Measurements from ENCODE around the gene DNAJB4. TPM values are rescaled to one million over a fixed set of nuclear protein-coding genes. Genes with fewer than 3 reads are reported as not detected.
A peak's percentile ranks its signal among the peaks of the same experiment; 100 is the strongest.

Gene DNAJB4
- total RNA-seq, 1 experiment from 2014 or later, result 45.5 TPM

DNA sequence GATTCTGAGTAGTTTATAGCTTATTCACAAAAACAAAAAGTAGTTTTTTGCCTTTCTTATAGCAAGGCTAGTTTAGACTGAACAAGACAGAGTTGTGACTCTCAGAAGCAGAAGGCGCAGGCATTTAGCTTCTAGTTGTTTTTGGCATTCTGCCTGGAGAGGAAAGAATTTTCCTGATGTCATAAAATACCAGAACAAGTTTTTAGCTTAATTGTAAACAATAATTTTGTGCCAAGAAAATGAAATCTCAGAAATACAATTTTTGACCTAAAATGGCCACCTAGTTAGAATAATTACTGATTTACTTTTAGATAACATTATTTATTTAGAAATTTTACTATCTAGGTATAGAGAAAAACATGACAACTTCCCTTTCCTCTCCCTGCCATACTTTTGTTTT lies 1.0 kb downstream of the DNAJB4 start:
- Histone ChIP-seq H3K9me3 (ENCODE audit: insufficient read depth, low read depth) (no peaks in the 10 kb centered on the region), H3K4me2 (peak overlapping the region; percentile 79), H3F3A (ENCODE audit: insufficient read depth, low read depth) (peaks cover 33% of the 10 kb centered on the region), H3K4me1 (replicated peaks; ENCODE audit: insufficient read depth) (peaks cover 52% of the 10 kb centered on the region), H3K27me3 (ENCODE audit: insufficient read depth, low read depth) (no peaks in the 10 kb centered on the region), H3K4me3 (peak overlapping the region; percentile 73), H3K9me2 (ENCODE audit: insufficient read depth) (no peaks in the 10 kb centered on the region), H3K79me2 (ENCODE audit: low read depth) (peaks cover 58% of the 10 kb centered on the region), H3K27ac (peak overlapping the region; percentile 96), H3K36me3 (ENCODE audit: low read depth) (no peaks in the 10 kb centered on the region), H2AFZ (peak overlapping the region; percentile 66; the same call in 1 of the 2 replicates), H4K20me1 (ENCODE audit: insufficient read depth) (no peaks in the 10 kb centered on the region)
- POLR2A ChIA-PET (ENCODE audit: unreplicated experiment), result interaction anchor here (0.6 to 2.4 kb wide), 5 partner anchors 25 to 1795 kb away, joined by 3 to 77 read pairs (median 4); partner anchors contain the start of gene FUBP1
- intact Hi-C loops (cut with micrococcal nuclease; ENCODE audit: unreplicated experiment), result loop anchor here (5.0 kb wide), 1 partner anchor 67 kb away; no protein-coding TSS in a partner anchor
- CTCF ChIA-PET, result interaction anchor here (0.6 kb wide), 1 partner anchor 27 kb away, joined by 3 read pairs; no protein-coding TSS in a partner anchor
- TF ChIP-seq, protein P1, sequence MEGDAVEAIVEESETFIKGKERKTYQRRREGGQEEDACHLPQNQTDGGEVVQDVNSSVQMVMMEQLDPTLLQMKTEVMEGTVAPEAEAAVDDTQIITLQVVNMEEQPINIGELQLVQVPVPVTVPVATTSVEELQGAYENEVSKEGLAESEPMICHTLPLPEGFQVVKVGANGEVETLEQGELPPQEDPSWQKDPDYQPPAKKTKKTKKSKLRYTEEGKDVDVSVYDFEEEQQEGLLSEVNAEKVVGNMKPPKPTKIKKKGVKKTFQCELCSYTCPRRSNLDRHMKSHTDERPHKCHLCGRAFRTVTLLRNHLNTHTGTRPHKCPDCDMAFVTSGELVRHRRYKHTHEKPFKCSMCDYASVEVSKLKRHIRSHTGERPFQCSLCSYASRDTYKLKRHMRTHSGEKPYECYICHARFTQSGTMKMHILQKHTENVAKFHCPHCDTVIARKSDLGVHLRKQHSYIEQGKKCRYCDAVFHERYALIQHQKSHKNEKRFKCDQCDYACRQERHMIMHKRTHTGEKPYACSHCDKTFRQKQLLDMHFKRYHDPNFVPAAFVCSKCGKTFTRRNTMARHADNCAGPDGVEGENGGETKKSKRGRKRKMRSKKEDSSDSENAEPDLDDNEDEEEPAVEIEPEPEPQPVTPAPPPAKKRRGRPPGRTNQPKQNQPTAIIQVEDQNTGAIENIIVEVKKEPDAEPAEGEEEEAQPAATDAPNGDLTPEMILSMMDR (conservative IDR thresholded peaks at IDR 0.05), result no peak
- TF ChIP-seq EZH2 (IDR thresholded peaks at IDR 0.05; ENCODE audit: low read depth), result no peak
- DNase-seq, result peak in 1 of 2 experiments; percentile 75
- no TSS peak for BruUV-seq (replicated peaks)

DNA sequence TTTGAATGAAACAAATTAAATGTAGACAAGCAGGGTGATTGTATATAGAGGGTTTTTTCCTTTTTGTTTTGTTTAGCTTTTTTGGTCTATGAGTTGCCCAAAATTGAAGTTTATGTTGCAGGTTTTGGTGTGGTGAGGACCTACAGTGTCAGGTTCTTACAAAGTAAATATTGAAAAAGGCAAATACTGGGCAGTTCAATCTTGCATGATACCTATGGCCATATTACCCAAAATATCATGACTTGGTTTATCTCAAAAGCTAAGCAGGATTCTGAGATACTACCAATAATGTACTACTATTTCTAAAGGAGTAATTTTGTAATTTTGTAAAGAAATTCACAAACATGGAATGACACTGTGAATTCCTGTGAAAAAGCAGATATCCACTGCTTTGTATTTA lies 1.8 kb downstream of the DNAJB4 start:
- DNase-seq, result no peak
- intact Hi-C loops (cut with micrococcal nuclease; ENCODE audit: unreplicated experiment), result loop anchor here (5.0 kb wide), 1 partner anchor 66 kb away; no protein-coding TSS in a partner anchor
- H3K27ac ChIP-seq, result peak overlapping the region; percentile 37
- peaks cover 52% of the 10 kb centered on the region for H3K4me1 ChIP-seq (replicated peaks; ENCODE audit: insufficient read depth)
- no peak overlapping the region for H2AFZ ChIP-seq
- ChIA-PET CTCF (interaction anchor here (0.5 to 0.7 kb wide), 2 partner anchors 9 to 26 kb away, joined by 3 to 6 read pairs; no protein-coding TSS in a partner anchor), POLR2A (ENCODE audit: unreplicated experiment) (interaction anchor here (0.6 kb wide), 2 partner anchors 28 to 108 kb away, joined by 3 to 5 read pairs; no protein-coding TSS in a partner anchor)
- peak overlapping the region; percentile 79 for H3K4me2 ChIP-seq
- H3K9me3 ChIP-seq (ENCODE audit: insufficient read depth, low read depth), result no peaks in the 10 kb centered on the region
- H3K36me3 ChIP-seq (ENCODE audit: low read depth), result no peaks in the 10 kb centered on the region
- peak overlapping the region; percentile 73 for H3K4me3 ChIP-seq
- BruUV-seq (replicated peaks), result no TSS peak
- no peaks in the 10 kb centered on the region for H3K9me2 ChIP-seq (ENCODE audit: insufficient read depth)
- H3K79me2 ChIP-seq (ENCODE audit: low read depth), result peaks cover 65% of the 10 kb centered on the region
- peaks cover 33% of the 10 kb centered on the region for H3F3A ChIP-seq (ENCODE audit: insufficient read depth, low read depth)
- H3K27me3 ChIP-seq (ENCODE audit: insufficient read depth, low read depth), result no peaks in the 10 kb centered on the region
- TF ChIP-seq, protein P1 (conservative IDR thresholded peaks at IDR 0.05), result no peak
- no peak for TF ChIP-seq EZH2 (IDR thresholded peaks at IDR 0.05; ENCODE audit: low read depth)
- no peaks in the 10 kb centered on the region for H4K20me1 ChIP-seq (ENCODE audit: insufficient read depth)

- no TSS peak for BruUV-seq (replicated peaks)
- H3K9me3 ChIP-seq (ENCODE audit: insufficient read depth, low read depth), result no peaks in the 10 kb centered on the region
- H4K20me1 ChIP-seq (ENCODE audit: insufficient read depth), result no peaks in the 10 kb centered on the region
- ChIA-PET POLR2A (ENCODE audit: unreplicated experiment) (interaction anchor here (0.6 kb wide), 1 partner anchor 163 kb away, joined by 3 read pairs; no protein-coding TSS in a partner anchor), CTCF (interaction anchor here (0.5 kb wide), 1 partner anchor 107 kb away, joined by 3 read pairs; no protein-coding TSS in a partner anchor)
- DNase-seq, result no peak
- TF ChIP-seq, protein P1 (conservative IDR thresholded peaks at IDR 0.05), result no peak
- no peak for TF ChIP-seq EZH2 (IDR thresholded peaks at IDR 0.05; ENCODE audit: low read depth)
- H3K4me3 ChIP-seq, result peak overlapping the region; percentile 73; the same call in 1 of the 2 replicates
- H3K36me3 ChIP-seq (ENCODE audit: low read depth), result no peaks in the 10 kb centered on the region
- no peaks in the 10 kb centered on the region for H3K9me2 ChIP-seq (ENCODE audit: insufficient read depth)
- peak overlapping the region; percentile 79 for H3K4me2 ChIP-seq
- intact Hi-C loops (cut with micrococcal nuclease; ENCODE audit: unreplicated experiment), result loop anchor here (5.0 kb wide), 1 partner anchor 64 kb away; no protein-coding TSS in a partner anchor
- H3K79me2 ChIP-seq (ENCODE audit: low read depth), result peaks cover 65% of the 10 kb centered on the region
- peaks cover 44% of the 10 kb centered on the region for H3K4me1 ChIP-seq (replicated peaks; ENCODE audit: insufficient read depth)
- H3F3A ChIP-seq (ENCODE audit: insufficient read depth, low read depth), result peaks cover 25% of the 10 kb centered on the region
- no peaks in the 10 kb centered on the region for H3K27me3 ChIP-seq (ENCODE audit: insufficient read depth, low read depth)
- no peak overlapping the region for H3K27ac ChIP-seq
- H2AFZ ChIP-seq, result no peak overlapping the region
Measured at GRCh38 chr1:78007677-78008341, 3.1 kb downstream of the DNAJB4 start.
